IMR-90 (cell line): ENCODE measurements around the gene GNAI2. TPM values are rescaled to one million over a fixed set of nuclear protein-coding genes. Genes with fewer than 3 reads are reported as not detected.
A peak's percentile ranks its signal among the peaks of the same experiment; 100 is the strongest.
"Not testable (repeated sequence)": the region's sequence is repeated elsewhere in the genome, so short reads cannot be mapped to it uniquely, and the experiment has no call there.

Experiments
- ATAC-seq: fragments of 200-7000 bp; cut with Tn5 transposase; 2 replicates; pipeline ENCODE4 v1.9.1; 2020; ENCODE audit warnings: low read depth, mild to moderate bottlenecking, moderate library complexity
- BruUV-seq: library from RNA; stranded (reverse); fragments of 400-500 nt; replicated peaks from 2 replicates; lab custom pipeline; 2021; lab: Mats Ljungman, UMichigan
- CTCF ChIA-PET: fragments of 300-600 bp; formaldehyde crosslinking; extraction: SDS; loops from one replicate; lab custom pipeline; 2021; ENCODE audit warnings: antibody characterized with exemption; lab: Yijun Ruan, JAX
- POLR2A ChIA-PET: fragments of 300-600 bp; sonication (Branson Sonifier 250); formaldehyde crosslinking; loops from one replicate; lab custom pipeline; 2022; ENCODE audit warnings: antibody characterized with exemption; ENCODE audit not compliant: unreplicated experiment; lab: Charles Lee
- DNase-seq: peaks from one replicate; pipeline ENCODE4 v3.0.0; 2013
- H2AFZ ChIP-seq: replicated peaks from 2 replicates; pipeline ENCODE3; 2013; ENCODE audit warnings: low read length, mild to moderate bottlenecking; ENCODE audit not compliant: poor library complexity
- H2AK5ac ChIP-seq: 2 replicates; pipeline ENCODE4 v1.6.1; 2013; ENCODE audit warnings: low read depth, low read length, inconsistent platforms
- H2AK9ac ChIP-seq: replicated peaks from 2 replicates; pipeline ENCODE3; 2013; ENCODE audit warnings: mild to moderate bottlenecking, low read depth, low read length, moderate library complexity; ENCODE audit not compliant: poor library complexity
- H2BK120ac ChIP-seq: 2 replicates; pipeline ENCODE4 v1.6.1; 2013; ENCODE audit warnings: low read depth, low read length, inconsistent platforms
- H2BK15ac ChIP-seq: 3 replicates; pipeline ENCODE4 v1.6.1; 2013; ENCODE audit warnings: low read depth, low read length, inconsistent platforms
- H2BK20ac ChIP-seq: 2 replicates; pipeline ENCODE4 v1.6.1; 2013; ENCODE audit warnings: low read depth, mild to moderate bottlenecking, inconsistent platforms, low read length, moderate library complexity
- H2BK5ac ChIP-seq: 2 replicates; pipeline ENCODE4 v1.6.1; 2013; ENCODE audit warnings: mild to moderate bottlenecking, low read depth, low read length, inconsistent platforms; ENCODE audit not compliant: poor library complexity, severe bottlenecking
- H3K14ac ChIP-seq: replicated peaks from 2 replicates; pipeline ENCODE4 v1.6.1; 2013; ENCODE audit warnings: low read depth, low read length, inconsistent platforms
- H3K18ac ChIP-seq: 2 replicates; pipeline ENCODE4 v1.6.1; 2013; ENCODE audit warnings: low read depth, low read length, control low read depth
- H3K23ac ChIP-seq: 2 replicates; pipeline ENCODE4 v1.6.1; 2013; ENCODE audit warnings: low read depth, low read length, inconsistent platforms
- H3K27ac ChIP-seq: 2 replicates; pipeline ENCODE4 v1.5.1; 2013; ENCODE audit warnings: mild to moderate bottlenecking, control low read depth, low read length; ENCODE audit not compliant: insufficient read depth
- H3K27me3 ChIP-seq: 2 replicates; pipeline ENCODE4 v1.6.1; 2013; ENCODE audit warnings: low read length; ENCODE audit not compliant: control insufficient read depth, insufficient read depth
- H3K36me3 ChIP-seq: 2 replicates; pipeline ENCODE4 v1.6.1; 2013; ENCODE audit warnings: low read length, mixed read lengths; ENCODE audit not compliant: control insufficient read depth, insufficient read depth
- H3K4ac ChIP-seq: 2 replicates; pipeline ENCODE4 v1.6.1; 2013; ENCODE audit warnings: low read depth, low read length, inconsistent platforms
- H3K4me1 ChIP-seq: 2 replicates; pipeline ENCODE4 v1.6.1; 2013; ENCODE audit warnings: low read length, mixed read lengths; ENCODE audit not compliant: control insufficient read depth, insufficient read depth
- H3K4me2 ChIP-seq: 2 replicates; pipeline ENCODE4 v1.6.1; 2013; ENCODE audit warnings: low read depth, mild to moderate bottlenecking, control low read depth, low read length, moderate library complexity
- H3K4me3 ChIP-seq: 2 replicates; pipeline ENCODE4 v1.5.1; 2013; ENCODE audit warnings: low read depth, mild to moderate bottlenecking, control low read depth, low read length, moderate library complexity; ENCODE audit not compliant: insufficient read depth
- H3K56ac ChIP-seq: 2 replicates; pipeline ENCODE4 v1.6.1; 2013; ENCODE audit warnings: low read length, inconsistent platforms; ENCODE audit not compliant: insufficient read depth; ENCODE audit errors: extremely low read depth
- H3K79me1 ChIP-seq, 2 experiments: 2 replicates each; pipeline ENCODE4 v1.6.1; 2013; ENCODE audit warnings: low read length in 2 of 2, inconsistent platforms in 1 of 2, low read depth in 1 of 2
- H3K9ac ChIP-seq: 2 replicates; pipeline ENCODE4 v1.6.1; 2013; ENCODE audit warnings: low read depth, low read length, control low read depth
- H3K9me1 ChIP-seq: 2 replicates; pipeline ENCODE4 v1.6.1; 2013; ENCODE audit warnings: low read length, inconsistent platforms; ENCODE audit not compliant: insufficient read depth
- H3K9me3 ChIP-seq: 2 replicates; pipeline ENCODE4 v1.6.1; 2013; ENCODE audit warnings: low read length; ENCODE audit not compliant: control insufficient read depth, insufficient read depth
- H4K20me1 ChIP-seq: 2 replicates; pipeline ENCODE4 v1.6.1; 2013; ENCODE audit warnings: low read length, inconsistent platforms; ENCODE audit not compliant: insufficient read depth
- H4K5ac ChIP-seq: 2 replicates; pipeline ENCODE4 v1.6.1; 2013; ENCODE audit warnings: mild to moderate bottlenecking, low read depth, low read length, control low read depth
- H4K8ac ChIP-seq, 2 experiments: 2 replicates each; pipeline ENCODE4 v1.6.1; 2013; ENCODE audit warnings: low read depth in 2 of 2, low read length in 2 of 2, control low read depth in 1 of 2, inconsistent platforms in 1 of 2
- H4K91ac ChIP-seq: 2 replicates; pipeline ENCODE4 v1.6.1; 2013; ENCODE audit warnings: low read depth, low read length, inconsistent platforms; ENCODE audit not compliant: insufficient read depth
- WGBS, 2 experiments: methylation state at CpG; one replicate each; pipeline versions ENCODE4 v1.1.5 to v1.1.7; 2013; ENCODE audit warnings: missing lambda C conversion rate in 2 of 2; ENCODE audit not compliant: insufficient read length in 1 of 2; ENCODE audit errors: extremely low coverage in 2 of 2; 5-methylcytosine and 5-hydroxymethylcytosine counted together
- dilution Hi-C: fragments of 300-500 bp; cut with HindIII; formaldehyde crosslinking; loops from one replicate; pipeline ENCODE4 v1.14.3; 2018; ENCODE audit warnings: low sequenced_read_pairs; ENCODE audit not compliant: unreplicated experiment
- in situ Hi-C: fragments of 300-500 bp; cut with MboI; formaldehyde crosslinking; loops from 3 replicates; pipeline ENCODE4 v1.14.3; 2019; ENCODE audit warnings: low sequenced_read_pairs, inconsistent platforms, mixed read lengths
- intact Hi-C: fragments of 100-400 bp; cut with micrococcal nuclease; formaldehyde crosslinking; loops from 2 replicates; pipeline ENCODE4 v1.10.0; 2022
- polyA plus RNA-seq, 3 experiments: library from polyadenylated mRNA; depleted of rRNA; stranded (reverse); fragments of >200 nt; gene quantifications; 2 replicates each; pipeline ENCODE4 v1.2.3, GENCODE V29; 2012; ENCODE audit warnings: low replicate concordance in 1 of 3
- total RNA-seq: library from RNA; depleted of rRNA; stranded (reverse); fragments of >200 nt; gene quantifications from 2 replicates; pipeline ENCODE4 v1.2.3, GENCODE V29; 2012

GNAI2 gene
- total and polyA plus RNA-seq, 2 of the 4 experiments (the other 2 are of a cell fraction): 867 to 1,079 TPM

- H3K18ac ChIP-seq, H3K27me3 ChIP-seq, H3K9me3 ChIP-seq, H3K9ac ChIP-seq, H4K5ac ChIP-seq, H4K91ac ChIP-seq, H2AK5ac ChIP-seq, H3K27ac ChIP-seq, H2AK9ac ChIP-seq, POLR2A ChIA-PET, DNase-seq, H2AFZ ChIP-seq, H3K4me2 ChIP-seq, dilution Hi-C loops, H2BK15ac ChIP-seq, H3K56ac ChIP-seq, H3K23ac ChIP-seq, H3K4me3 ChIP-seq, H2BK120ac ChIP-seq, CTCF ChIA-PET, H3K14ac ChIP-seq, H4K20me1 ChIP-seq, in situ Hi-C loops, H2BK20ac ChIP-seq, ATAC-seq, H2BK5ac ChIP-seq, BruUV-seq: not testable (repeated sequence)
- Histone ChIP-seq H3K4ac (peak overlapping the region; percentile 11; the same call in 1 of the 2 replicates), H3K4me1 (peaks cover 48% of the 10 kb centered on the region), H4K8ac (0 out of 4 replicates have a peak overlapping the region, but pooled peaks of 1 of the 2 experiments have one; percentile 3), H3K36me3 (peaks cover 11% of the 10 kb centered on the region), H3K9me1 (peaks cover 28% of the 10 kb centered on the region), H3K79me1 (peaks cover 8 to 62% of the 10 kb centered on the region in 2 experiments)
- intact Hi-C loops: loop anchor here (5.0 kb wide), 1 partner anchor 60 kb away; the partner anchor contains the start of gene HYAL2
- WGBS, 2 experiments: no CpG with 5 or more reads among the region's 4 CpGs
These were observed 26.2 kb downstream of the GNAI2 start for GRCh38 chr3:50262200-50262599.
